K562 treated with DMSO at 1 percent for 4 hours (cell line): Measurements from ENCODE around the gene NPM3. TPM values are rescaled to one million over a fixed set of nuclear protein-coding genes. Genes with fewer than 3 reads are reported as not detected.

Source experiments
- total RNA-seq: library from RNA; unstranded; fragments of 300-600 nt; gene quantifications from 2 replicates; pipeline ENCODE4 v1.2.3, GENCODE V29; 2022; ENCODE audit not compliant: insufficient read depth

Gene NPM3, protein sequence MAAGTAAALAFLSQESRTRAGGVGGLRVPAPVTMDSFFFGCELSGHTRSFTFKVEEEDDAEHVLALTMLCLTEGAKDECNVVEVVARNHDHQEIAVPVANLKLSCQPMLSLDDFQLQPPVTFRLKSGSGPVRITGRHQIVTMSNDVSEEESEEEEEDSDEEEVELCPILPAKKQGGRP
- total RNA-seq = 52.2 and 79.4 TPM in 2 replicates

DNA sequence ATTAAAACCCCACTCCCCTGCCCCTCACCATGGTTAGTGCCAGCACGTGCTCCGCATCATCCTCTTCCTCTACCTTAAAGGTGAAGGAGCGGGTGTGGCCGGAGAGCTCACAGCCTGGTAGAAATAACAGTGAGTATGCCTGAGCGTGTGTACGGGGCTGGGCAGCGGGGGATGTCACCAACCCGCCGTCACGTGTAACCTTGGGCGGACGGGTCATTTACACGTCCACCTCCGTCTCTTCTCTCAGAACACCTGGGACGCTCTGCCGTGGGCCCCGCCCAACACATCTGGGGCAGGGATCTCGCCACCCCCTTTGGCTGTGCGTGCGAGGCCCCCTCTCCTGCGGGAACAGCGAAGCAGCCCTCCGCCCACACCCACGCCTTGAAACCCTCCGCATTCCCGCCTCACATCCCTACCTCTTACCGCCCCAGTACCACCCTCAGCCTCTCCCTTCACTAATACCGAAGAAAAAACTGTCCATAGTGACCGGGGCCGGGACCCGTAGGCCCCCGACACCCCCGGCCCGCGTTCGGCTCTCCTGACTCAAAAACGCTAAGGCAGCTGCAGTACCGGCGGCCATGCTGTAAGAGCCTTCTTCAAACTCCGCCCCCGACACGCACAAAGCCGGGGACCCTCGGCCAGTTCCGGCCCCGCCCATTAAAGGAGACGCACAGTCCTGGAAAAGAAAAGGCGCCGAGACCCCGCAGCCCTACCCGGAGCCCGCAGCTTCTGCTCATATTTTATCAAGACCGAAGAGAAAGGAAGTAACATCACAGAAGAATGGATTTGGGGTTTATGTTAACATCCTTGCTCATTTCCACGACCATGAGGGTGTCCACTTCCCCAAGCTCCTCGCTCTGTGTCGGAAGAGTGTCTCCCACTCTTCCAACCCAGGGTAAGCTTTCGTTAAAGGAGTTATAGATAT is at the start of gene NPM3:
TSS of gene NPM3 (minus strand) at position 636 of the 925 bp plus-strand sequence. CDS start at position 580, 56 bp downstream.

DNA sequence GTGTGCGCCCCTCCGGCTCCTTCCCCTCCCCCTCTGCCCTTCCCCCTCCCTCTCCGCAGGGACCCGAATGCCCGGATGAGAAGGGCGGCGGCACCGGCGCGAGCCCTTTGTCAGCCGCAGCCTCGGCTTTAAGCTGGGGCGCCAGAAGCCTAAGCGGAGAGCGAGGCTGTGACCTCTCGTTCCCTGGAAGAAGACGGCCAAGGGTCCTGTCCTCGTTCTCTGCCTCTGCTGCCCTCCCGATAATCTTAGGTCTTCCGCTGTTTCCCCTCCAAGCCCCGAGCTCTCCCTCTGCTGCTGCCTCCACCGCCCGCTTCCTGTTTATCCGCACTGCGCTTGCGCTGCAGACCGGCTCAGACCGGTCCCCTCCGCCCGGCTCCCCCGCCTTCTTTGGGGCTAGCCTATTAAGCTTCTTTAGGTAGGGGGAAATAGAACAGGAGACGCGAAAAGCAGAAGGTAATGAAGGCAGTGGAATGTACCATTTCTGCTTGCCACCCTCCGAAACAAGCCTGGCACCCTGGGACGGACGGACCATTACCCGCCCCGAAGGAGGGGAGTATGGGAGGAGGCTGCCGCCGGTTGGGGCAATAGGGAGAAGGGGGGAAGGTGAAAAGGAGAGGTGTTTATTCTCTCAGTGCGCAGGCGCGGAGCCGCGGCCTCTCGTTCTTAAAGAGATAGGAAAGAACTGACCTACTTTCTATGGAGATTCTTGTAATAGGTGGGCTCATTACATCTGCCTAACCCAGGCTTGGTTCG is 35.0 kb upstream of the NPM3 start, which contains the start of gene OGA:
TSS of gene OGA (minus strand) at position 326 of the 753 bp plus-strand sequence. CDS start 422 bp downstream, outside the sequence.

DNA sequence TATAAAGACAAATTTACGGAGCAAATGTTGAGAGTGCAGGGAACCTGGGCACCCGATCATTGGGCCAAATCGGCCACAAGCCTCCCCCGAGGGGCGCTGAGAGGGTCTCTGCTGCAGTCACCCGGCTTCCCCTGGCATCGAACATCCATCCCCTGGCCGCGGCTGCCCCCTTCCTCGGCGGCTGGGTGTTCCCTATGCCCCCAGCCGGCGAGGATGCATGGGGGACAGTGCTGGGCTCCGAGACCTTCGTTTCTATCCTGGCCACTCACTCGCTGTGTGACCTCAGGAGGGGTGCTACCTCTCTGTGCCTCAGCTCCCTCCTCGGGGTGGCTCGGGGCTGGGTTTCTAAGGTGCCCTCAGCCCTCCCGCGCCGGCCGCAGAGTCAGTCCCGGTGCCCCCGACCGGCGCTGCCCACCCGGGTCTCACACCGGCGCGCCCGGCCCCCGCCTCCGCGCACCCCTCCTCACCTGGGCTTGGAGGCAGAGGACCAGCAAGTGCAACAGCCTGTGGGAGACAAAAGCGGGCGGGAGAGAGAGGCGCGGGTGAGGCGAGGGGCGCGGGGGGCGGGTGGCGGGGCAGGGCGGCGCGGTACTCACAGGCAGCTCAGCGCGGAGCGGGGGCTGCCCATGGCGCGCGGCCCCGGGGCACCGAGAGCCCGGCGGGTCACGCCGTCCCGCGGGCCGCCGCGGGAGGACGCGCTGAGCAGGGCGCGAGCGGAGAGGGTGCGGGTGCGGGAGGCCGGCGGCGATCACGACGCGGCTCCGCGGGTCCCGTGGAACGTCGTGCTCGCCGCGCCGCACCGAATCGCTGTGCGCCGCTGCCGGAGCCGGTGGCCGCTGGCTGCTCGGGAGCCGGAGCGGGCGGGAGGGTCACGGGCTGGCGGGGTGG is 7.7 kb downstream of the NPM3 start, which contains the start of gene FGF8:
TSS of gene FGF8 (minus strand) at position 842 of the 888 bp plus-strand sequence. CDS start at position 628, 214 bp downstream.

Other genes with a start within 250 kb of the NPM3 start
- gene POLL, start 195.2 kb downstream of the NPM3 start, total RNA-seq = 11.9 and 20.3 TPM in 2 replicates
- 4.6 and 8.0 TPM in 2 replicates for gene DPCD, start 195.1 kb downstream of the NPM3 start, total RNA-seq
- 12.9 and 23.6 TPM in 2 replicates for gene FBXW4, start 88.3 kb downstream of the NPM3 start, total RNA-seq
- not detected in 2 replicates for gene FGF8, start 7.3 kb downstream of the NPM3 start, total RNA-seq
- 27.9 and 31.3 TPM in 2 replicates for gene OGA, start 35.0 kb upstream of the NPM3 start, total RNA-seq
- 2.6 TPM in 1 of 2 replicates, not detected in the other for gene KCNIP2, start 60.4 kb upstream of the NPM3 start, total RNA-seq